GM21786 (cell line): Measurements from ENCODE around the gene SLC35A1.
"Not testable (repeated sequence)": the region's sequence is repeated elsewhere in the genome, so short reads cannot be mapped to it uniquely, and the experiment has no call there.

ENCODE experiments used
- ATAC-seq: cut with Tn5 transposase; IDR thresholded peaks from one replicate; pipeline ENCODE4 v1.9.1; 2021; ENCODE audit not compliant: unreplicated experiment

SLC35A1 gene, protein sequence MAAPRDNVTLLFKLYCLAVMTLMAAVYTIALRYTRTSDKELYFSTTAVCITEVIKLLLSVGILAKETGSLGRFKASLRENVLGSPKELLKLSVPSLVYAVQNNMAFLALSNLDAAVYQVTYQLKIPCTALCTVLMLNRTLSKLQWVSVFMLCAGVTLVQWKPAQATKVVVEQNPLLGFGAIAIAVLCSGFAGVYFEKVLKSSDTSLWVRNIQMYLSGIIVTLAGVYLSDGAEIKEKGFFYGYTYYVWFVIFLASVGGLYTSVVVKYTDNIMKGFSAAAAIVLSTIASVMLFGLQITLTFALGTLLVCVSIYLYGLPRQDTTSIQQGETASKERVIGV

DNA sequence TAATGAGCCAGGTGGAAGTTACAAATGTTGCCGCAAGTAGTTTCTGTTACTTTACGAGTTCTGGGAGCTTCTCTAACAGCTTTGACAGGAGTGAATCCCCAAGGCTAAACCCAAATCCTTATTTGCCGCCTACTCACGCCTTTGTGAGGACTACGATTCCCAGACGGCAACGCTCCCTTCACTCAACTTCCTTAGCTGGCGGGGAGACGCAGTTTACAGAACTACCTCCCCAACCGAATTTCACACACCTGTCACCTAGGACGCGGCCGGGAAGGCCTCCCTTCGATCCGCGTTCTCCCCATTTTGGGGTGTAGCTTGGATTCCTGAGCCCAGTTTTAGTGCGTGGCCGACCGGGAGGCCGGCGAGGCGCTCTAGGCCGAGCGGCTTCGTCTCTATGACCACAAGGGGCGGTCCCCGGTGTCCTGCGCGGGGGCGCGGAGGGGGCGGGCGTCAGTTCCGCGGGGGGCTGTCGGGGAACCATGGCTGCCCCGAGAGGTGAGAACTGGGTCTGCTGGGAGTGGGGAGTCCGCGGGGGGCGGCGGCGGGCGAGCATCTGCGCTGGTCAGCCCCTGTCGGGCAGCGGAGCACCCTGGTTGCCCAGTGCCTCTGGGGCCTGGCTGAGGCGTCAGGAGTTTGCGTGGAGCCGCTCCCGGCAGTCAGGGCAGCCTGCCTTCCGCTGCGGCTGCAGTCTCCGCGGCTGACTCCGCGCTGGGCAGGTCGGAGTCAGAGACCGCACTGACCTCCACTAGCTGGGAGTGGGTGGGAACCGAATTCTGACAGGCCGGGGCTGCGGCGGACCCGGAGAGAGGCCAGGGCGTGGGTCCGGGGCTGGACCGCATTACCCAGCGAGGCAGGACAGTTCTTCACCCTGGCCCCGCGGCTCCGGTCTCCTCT, at the start of gene SLC35A1:
TSS of gene SLC35A1 (plus strand) at position 450 of the 894 bp plus-strand sequence. CDS start at position 480, 30 bp downstream.
- ATAC-seq = peak; percentile 87

- no peak for ATAC-seq
Observed at GRCh38 chr6:87426789-87427188, 46.0 kb upstream of the SLC35A1 start.

DNA sequence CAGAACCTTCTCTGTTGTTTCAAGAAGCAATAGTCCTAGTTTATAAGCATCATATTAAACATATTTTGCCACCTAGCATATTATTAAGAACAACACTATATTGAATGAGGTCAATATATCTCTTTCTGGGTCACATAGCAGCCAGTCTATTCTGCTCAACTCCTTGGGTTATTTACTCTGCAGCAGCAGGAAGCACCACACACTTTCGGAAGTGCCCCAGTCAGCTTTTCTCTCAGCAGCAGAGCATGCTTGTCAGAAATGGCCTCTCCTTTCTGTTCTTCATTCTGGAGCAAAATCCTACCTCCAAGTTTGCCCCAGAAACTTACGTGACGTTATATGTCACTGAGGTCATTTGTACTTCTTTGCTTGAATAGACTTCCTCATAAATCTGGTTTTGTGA, 42.3 kb upstream of the SLC35A1 start:
- ATAC-seq = no peak

DNA sequence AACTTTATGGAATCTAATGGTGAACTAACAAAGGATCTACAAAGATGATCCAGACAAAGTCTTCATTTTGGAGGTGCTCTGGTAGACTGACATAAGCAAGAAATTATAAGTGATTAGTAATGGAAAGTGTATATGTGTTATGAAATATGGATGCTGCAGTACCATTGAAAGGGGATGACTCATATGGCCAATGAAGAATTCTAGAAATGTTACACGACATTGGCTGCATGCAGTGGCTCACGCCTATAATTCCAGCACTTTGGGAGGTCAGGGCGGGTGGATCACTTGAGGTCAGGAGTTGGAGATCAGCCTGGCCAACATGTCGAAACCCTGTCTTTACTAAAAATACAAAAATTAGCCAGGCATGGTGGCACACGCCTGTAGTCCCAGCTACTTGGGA, 41.5 kb upstream of the SLC35A1 start:
- no peak for ATAC-seq

- no peak for ATAC-seq
Observed at GRCh38 chr6:87436435-87436834, 36.3 kb upstream of the SLC35A1 start.

DNA sequence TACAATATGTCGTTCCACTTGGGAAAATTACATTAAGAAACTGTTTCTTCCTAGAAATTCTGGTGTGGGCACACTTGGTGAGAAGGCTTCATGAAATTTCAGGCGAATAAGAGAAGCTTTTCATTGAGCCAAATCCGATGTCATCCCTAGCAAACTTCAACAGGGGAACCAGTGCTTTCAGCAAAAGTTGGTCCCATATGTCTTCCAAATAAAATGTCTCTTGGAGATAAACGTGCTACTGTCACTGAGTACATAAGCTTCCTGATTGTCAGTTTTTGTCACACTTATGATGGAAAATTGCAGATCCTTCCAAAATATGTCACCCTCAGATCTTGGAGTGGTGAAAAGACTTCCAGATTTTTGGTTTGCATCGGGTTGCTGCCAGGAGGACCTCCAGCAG, 31.1 kb upstream of the SLC35A1 start:
- ATAC-seq = no peak

DNA sequence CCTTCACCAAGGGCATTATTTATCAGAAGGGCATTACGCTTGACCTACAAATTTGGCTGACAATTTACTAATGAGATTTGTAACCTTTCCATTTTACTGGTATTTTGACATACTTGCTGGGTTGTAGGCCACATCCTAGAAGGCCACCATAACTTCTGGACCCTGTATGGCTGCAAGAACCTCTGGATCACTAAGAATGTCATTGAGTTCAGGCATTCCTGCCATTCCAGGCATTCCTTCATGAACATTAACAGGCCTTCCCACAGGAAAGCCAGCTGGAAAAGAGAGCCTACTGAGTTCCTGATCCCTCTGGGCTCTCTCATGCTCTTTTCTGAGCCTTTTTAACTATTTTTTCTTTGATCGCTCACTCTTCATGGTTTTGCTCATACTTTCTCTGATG, 28.4 kb upstream of the SLC35A1 start:
- no peak for ATAC-seq

- ATAC-seq = no peak
Observed at GRCh38 chr6:87465051-87465450, 7.7 kb upstream of the SLC35A1 start.

GRCh38 chr6:87473419-87473903, 687 bp downstream of the SLC35A1 start:
- peak; percentile 56 for ATAC-seq

GRCh38 chr6:87481931-87482330, 9.2 kb downstream of the SLC35A1 start:
- ATAC-seq = no peak

DNA sequence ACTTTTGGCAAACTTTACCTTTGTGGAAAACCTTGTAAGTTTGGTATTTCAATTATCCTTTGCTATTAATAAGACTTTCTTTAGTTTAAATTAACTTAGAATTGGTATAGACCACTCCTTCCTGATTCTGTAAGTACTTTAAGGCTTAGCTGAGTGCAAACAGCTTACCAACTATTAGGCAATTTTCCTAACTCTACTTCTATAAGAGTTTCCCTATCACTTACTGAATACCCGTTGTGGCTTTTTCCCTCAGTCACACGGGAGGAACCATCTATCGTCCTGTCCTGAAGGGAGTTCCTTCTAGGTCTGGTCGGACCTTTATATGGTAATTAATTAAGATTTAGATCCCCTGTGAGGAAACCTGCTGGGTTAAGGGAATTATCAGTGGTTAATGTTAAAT, 9.6 kb downstream of the SLC35A1 start:
- no peak for ATAC-seq

DNA sequence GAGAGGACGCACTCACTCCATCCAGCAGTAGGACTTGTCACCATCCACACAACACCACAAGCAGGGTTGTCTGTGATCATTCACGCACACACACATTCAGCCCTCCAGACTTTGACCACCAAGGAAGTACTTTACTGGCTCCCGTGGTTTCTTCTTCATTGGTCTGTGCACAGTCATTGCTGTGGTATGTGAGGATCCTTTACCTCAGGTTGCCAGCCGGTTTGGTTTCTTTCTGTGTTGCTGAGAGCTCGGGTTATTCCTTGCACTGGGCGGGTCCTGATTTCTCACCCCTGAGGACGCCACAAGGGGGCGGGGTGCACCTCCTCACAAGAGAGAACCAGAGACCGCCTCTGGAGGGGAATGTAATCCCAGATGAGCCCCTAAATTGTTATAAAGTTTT, 11.2 kb downstream of the SLC35A1 start:
- ATAC-seq = no peak

DNA sequence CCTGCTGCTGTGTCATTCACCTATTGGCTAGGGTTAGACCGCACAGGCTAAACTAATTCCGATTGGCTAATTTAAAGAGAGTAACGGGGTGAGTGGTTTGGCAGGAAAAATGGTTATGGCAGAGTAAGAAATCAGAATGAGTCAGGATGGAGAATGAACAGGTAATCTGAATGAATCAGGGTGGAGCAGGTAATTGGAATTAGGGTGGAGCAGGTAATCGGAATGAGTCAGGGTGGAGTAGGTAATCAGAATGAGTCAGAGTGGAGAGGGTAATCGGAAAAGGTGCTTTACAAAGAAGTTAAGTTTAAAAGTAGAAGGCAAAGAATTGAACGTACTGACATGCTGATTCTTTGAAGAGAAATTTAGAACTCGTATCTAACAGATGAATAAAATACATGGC, 11.7 kb downstream of the SLC35A1 start:
- ATAC-seq = no peak

- no peak for ATAC-seq
Observed at GRCh38 chr6:87487555-87487954, 14.8 kb downstream of the SLC35A1 start.

DNA sequence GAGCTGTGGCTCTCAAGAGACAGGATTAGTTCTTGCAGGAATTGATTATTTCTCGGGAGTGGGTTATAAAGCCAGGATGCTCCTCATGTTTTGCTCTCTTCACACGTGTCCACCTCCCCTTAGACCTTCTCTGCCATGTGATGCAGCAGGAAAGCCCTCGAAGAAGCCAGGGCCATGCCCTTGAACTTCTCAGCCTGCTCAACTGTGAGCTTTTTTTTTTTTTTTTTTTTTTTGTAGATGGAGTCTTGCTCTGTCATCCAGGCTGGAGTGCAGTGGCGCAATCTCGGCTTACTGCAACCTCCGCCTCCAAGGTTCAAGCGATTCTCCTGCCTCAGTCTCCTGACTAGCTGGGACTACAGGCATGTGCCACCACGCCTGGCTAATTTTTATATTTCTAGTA, 16.6 kb downstream of the SLC35A1 start:
- ATAC-seq = not testable (repeated sequence)

- ATAC-seq = peak; percentile 75
Observed at GRCh38 chr6:87494761-87495422, 22.1 kb downstream of the SLC35A1 start.

GRCh38 chr6:87498048-87498447, 25.3 kb downstream of the SLC35A1 start:
- no peak for ATAC-seq

GRCh38 chr6:87501809-87502572, 29.2 kb downstream of the SLC35A1 start:
- no peak for ATAC-seq

- ATAC-seq = no peak
Observed at GRCh38 chr6:87504441-87504840, 31.7 kb downstream of the SLC35A1 start.

DNA sequence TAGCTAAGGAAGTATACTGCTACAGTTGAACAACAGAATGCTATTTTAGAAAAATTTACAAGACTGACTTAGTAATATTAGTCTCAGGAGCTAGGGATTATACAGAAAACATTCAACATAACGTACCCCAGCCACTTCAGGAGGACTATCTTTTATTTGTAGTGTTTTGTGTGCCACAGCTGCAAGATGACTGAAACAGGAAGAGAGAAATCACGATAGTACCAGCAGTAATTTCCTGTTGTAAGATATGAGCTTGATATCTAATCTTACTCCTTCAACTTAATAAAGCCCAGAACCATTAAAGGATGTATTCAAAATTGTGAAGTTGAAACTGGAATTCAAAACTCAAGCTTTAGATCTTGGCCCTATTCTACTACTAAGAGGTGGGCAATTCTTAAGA, 42.1 kb downstream of the SLC35A1 start:
- ATAC-seq = no peak

- ATAC-seq = no peak
Observed at GRCh38 chr6:87518453-87518852, 45.7 kb downstream of the SLC35A1 start.
